ENCODE data around the gene SEMA5A. TPM values are rescaled to one million over a fixed set of nuclear protein-coding genes. Genes with fewer than 3 reads are reported as not detected.

The SEMA5A gene
- total RNA-seq, 1 experiment from 2014 or later: 34.3 TPM

- H3K4me1 Mint-ChIP-seq (ENCODE audit: low read depth, unreplicated experiment): peaks cover 6% of the 10 kb centered on the region
- H3K9me3 ChIP-seq: no peaks in the 10 kb centered on the region
- peaks cover 6% of the 10 kb centered on the region for H3K36me3 Mint-ChIP-seq (ENCODE audit: insufficient read depth, unreplicated experiment)
- DNase-seq: no peak
- no peaks in the 10 kb centered on the region for H3K9me3 Mint-ChIP-seq (ENCODE audit: unreplicated experiment)
- TF ChIP-seq CTCF (IDR thresholded peaks at IDR 0.05; ENCODE audit: insufficient read depth in 1 of 2, low read depth in 1 of 2, low read length in 1 of 2, severe bottlenecking in 1 of 2, unreplicated experiment in 1 of 2): no peak
- H3K27me3 ChIP-seq (replicated peaks; ENCODE audit: control insufficient read depth, insufficient read depth, low read length): no peaks in the 10 kb centered on the region
- BruUV-seq (replicated peaks): no TSS peak
- H3K4me3 ChIP-seq (ENCODE audit: low read depth, low read length): no peak overlapping the region
- intact Hi-C loops (cut with micrococcal nuclease; ENCODE audit: unreplicated experiment): no loop called here
- no peak overlapping the region for H3K27ac Mint-ChIP-seq (ENCODE audit: unreplicated experiment)
- H3K4me3 Mint-ChIP-seq (ENCODE audit: unreplicated experiment): no peak overlapping the region
- no peaks in the 10 kb centered on the region for H3K36me3 ChIP-seq (ENCODE audit: control insufficient read depth, insufficient read depth, low read length)
- ChIA-PET CTCF (no interaction called here), POLR2A (no interaction called here)
- H3K4me1 ChIP-seq: peaks cover 8% of the 10 kb centered on the region; the same call in 1 of the 2 replicates
- H3K27me3 Mint-ChIP-seq (ENCODE audit: insufficient read depth, unreplicated experiment): no peaks in the 10 kb centered on the region
Observed at GRCh38 chr5:9051779-9052178, 494.1 kb downstream of the SEMA5A start.

- ChIA-PET POLR2A (no interaction called here), CTCF (no interaction called here)
- H3K9me3 Mint-ChIP-seq (ENCODE audit: unreplicated experiment): no peaks in the 10 kb centered on the region
- Histone ChIP-seq H3K4me3 (ENCODE audit: low read depth, low read length) (no peak overlapping the region), H3K36me3 (ENCODE audit: control insufficient read depth, insufficient read depth, low read length) (no peaks in the 10 kb centered on the region), H3K27me3 (replicated peaks; ENCODE audit: control insufficient read depth, insufficient read depth, low read length) (no peaks in the 10 kb centered on the region), H3K4me1 (peaks cover 8% of the 10 kb centered on the region; the same call in 1 of the 2 replicates), H3K9me3 (no peaks in the 10 kb centered on the region)
- no peak for DNase-seq
- intact Hi-C loops (cut with micrococcal nuclease; ENCODE audit: unreplicated experiment): no loop called here
- H3K4me1 Mint-ChIP-seq (ENCODE audit: low read depth, unreplicated experiment): peaks cover 6% of the 10 kb centered on the region
- no TSS peak for BruUV-seq (replicated peaks)
- peaks cover 9% of the 10 kb centered on the region for H3K36me3 Mint-ChIP-seq (ENCODE audit: insufficient read depth, unreplicated experiment)
- H3K27me3 Mint-ChIP-seq (ENCODE audit: insufficient read depth, unreplicated experiment): no peaks in the 10 kb centered on the region
- no peak overlapping the region for H3K4me3 Mint-ChIP-seq (ENCODE audit: unreplicated experiment)
- TF ChIP-seq CTCF (IDR thresholded peaks at IDR 0.05; ENCODE audit: insufficient read depth in 1 of 2, low read depth in 1 of 2, low read length in 1 of 2, severe bottlenecking in 1 of 2, unreplicated experiment in 1 of 2): no peak
- H3K27ac Mint-ChIP-seq (ENCODE audit: unreplicated experiment): no peak overlapping the region
Observed at GRCh38 chr5:9047932-9048331, 497.9 kb downstream of the SEMA5A start.

- H3K27ac Mint-ChIP-seq (ENCODE audit: unreplicated experiment): no peak overlapping the region
- peaks cover 10% of the 10 kb centered on the region for H3K36me3 Mint-ChIP-seq (ENCODE audit: insufficient read depth, unreplicated experiment)
- no peak overlapping the region for H3K4me3 Mint-ChIP-seq (ENCODE audit: unreplicated experiment)
- no peaks in the 10 kb centered on the region for H3K27me3 Mint-ChIP-seq (ENCODE audit: insufficient read depth, unreplicated experiment)
- no peaks in the 10 kb centered on the region for H3K27me3 ChIP-seq (replicated peaks; ENCODE audit: control insufficient read depth, insufficient read depth, low read length)
- DNase-seq: no peak
- intact Hi-C loops (cut with micrococcal nuclease; ENCODE audit: unreplicated experiment): no loop called here
- CTCF ChIA-PET: no interaction called here
- POLR2A ChIA-PET: no interaction called here
- no peaks in the 10 kb centered on the region for H3K36me3 ChIP-seq (ENCODE audit: control insufficient read depth, insufficient read depth, low read length)
- no peaks in the 10 kb centered on the region for H3K4me1 Mint-ChIP-seq (ENCODE audit: low read depth, unreplicated experiment)
- no TSS peak for BruUV-seq (replicated peaks)
- H3K9me3 ChIP-seq: no peaks in the 10 kb centered on the region
- no peaks in the 10 kb centered on the region for H3K9me3 Mint-ChIP-seq (ENCODE audit: unreplicated experiment)
- H3K4me3 ChIP-seq (ENCODE audit: low read depth, low read length): no peak overlapping the region
- no peak for TF ChIP-seq CTCF (IDR thresholded peaks at IDR 0.05; ENCODE audit: insufficient read depth in 1 of 2, low read depth in 1 of 2, low read length in 1 of 2, severe bottlenecking in 1 of 2, unreplicated experiment in 1 of 2)
- no peaks in the 10 kb centered on the region; the same call in 1 of the 2 replicates for H3K4me1 ChIP-seq
Observed at GRCh38 chr5:9046756-9047481, 499.0 kb downstream of the SEMA5A start.
